Colon (tissue), 2 donors: ENCODE results near the gene INHBE.

Experiments
- FAIRE-seq: peaks from 2 replicates; lab custom pipeline; 2012; peaks lifted over from hg19 to GRCh38; lab: Jason Lieb, UNC
- donor health status: control.
- donor health status: control.

INHBE gene

GRCh38 chr12:57461276-57461916 lies 6.3 kb downstream of the INHBE start:
- no peak for FAIRE-seq

GRCh38 chr12:57461917-57462250 lies 6.8 kb downstream of the INHBE start:
- FAIRE-seq, result no peak

- FAIRE-seq, result no peak
These were observed 7.3 kb downstream of the INHBE start for GRCh38 chr12:57462251-57462911.

GRCh38 chr12:57462912-57463253 lies 7.8 kb downstream of the INHBE start:
- FAIRE-seq, result no peak

GRCh38 chr12:57464569-57464968 lies 9.5 kb downstream of the INHBE start:
- no peak for FAIRE-seq

GRCh38 chr12:57465030-57465746 lies 10.1 kb downstream of the INHBE start:
- no peak for FAIRE-seq

- no peak for FAIRE-seq
These were observed 10.8 kb downstream of the INHBE start for GRCh38 chr12:57465747-57466505.

- no peak for FAIRE-seq
These were observed 12.2 kb downstream of the INHBE start for GRCh38 chr12:57467212-57467874.

- no peak for FAIRE-seq
These were observed 12.8 kb downstream of the INHBE start for GRCh38 chr12:57467915-57468314.

GRCh38 chr12:57469296-57470164 lies 14.4 kb downstream of the INHBE start:
- no peak for FAIRE-seq

- FAIRE-seq, result no peak
These were observed 15.3 kb downstream of the INHBE start for GRCh38 chr12:57470286-57470969.

- FAIRE-seq, result no peak
These were observed 16.0 kb downstream of the INHBE start for GRCh38 chr12:57470970-57471656.

GRCh38 chr12:57471661-57472060 lies 16.6 kb downstream of the INHBE start:
- no peak for FAIRE-seq

GRCh38 chr12:57472391-57472790 lies 17.3 kb downstream of the INHBE start:
- no peak for FAIRE-seq

GRCh38 chr12:57473392-57473791 lies 18.3 kb downstream of the INHBE start:
- no peak for FAIRE-seq

GRCh38 chr12:57473886-57474285 lies 18.8 kb downstream of the INHBE start:
- no peak for FAIRE-seq

- FAIRE-seq, result no peak
These were observed 19.3 kb downstream of the INHBE start for GRCh38 chr12:57474430-57474829.

- no peak for FAIRE-seq
These were observed 19.8 kb downstream of the INHBE start for GRCh38 chr12:57474862-57475261.

- no peak for FAIRE-seq
These were observed 20.4 kb downstream of the INHBE start for GRCh38 chr12:57475271-57476161.
